Measurements from ENCODE around the gene MT2A. TPM values are rescaled to one million over a fixed set of nuclear protein-coding genes. Genes with fewer than 3 reads are reported as not detected.

The MT2A gene
- total and polyA plus RNA-seq, 2 of the 4 experiments (the other 2 are of a cell fraction) = 25.5 to 621 TPM

DNA sequence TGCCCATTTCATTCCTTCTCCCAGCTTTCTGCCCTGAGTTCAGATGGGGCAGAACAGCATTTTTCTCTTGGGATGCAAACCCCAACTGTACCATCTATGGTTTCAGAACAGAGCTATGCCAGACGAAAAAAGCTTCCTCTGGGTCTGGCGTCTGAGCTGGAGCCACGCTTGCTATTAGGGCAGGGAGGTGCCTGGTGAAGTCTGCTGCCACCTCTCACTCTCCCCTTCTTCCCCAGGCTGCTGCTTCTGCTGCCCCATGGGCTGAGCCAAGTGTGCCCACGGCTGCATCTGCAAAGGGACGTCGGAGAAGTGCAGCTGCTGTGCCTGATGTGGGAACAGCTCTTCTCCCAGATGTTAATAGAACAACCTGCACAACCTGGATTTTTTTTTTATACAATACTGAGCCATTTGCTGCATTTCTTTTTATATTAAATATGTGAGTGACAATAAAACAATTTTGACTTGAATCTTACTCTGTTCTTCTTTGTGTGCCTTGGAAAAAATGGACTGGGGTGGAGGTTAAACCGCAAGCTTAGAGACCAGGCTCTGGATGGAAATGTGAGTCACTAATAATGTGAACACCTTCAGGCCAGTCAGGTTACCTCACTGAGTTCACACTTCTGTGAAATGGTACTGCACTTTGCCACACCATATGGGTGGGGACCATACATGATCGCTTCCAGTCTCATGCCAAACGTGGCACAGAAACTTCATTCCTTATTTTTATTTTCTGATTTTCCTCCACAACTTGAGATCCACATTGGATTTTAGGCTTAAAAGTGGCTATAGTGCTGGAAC is 28.4 kb downstream of the MT2A start:
- H3K18ac ChIP-seq (ENCODE audit: low read depth, low read length) = no peak overlapping the region
- H3K9ac ChIP-seq (ENCODE audit: low read depth, low read length) = no peak overlapping the region
- H3K4me1 ChIP-seq (ENCODE audit: control insufficient read depth, insufficient read depth, low read length) = no peaks in the 10 kb centered on the region; the same call in 1 of the 2 replicates
- no peaks in the 10 kb centered on the region for H3K36me3 ChIP-seq (ENCODE audit: control insufficient read depth, insufficient read depth, low read length)
- H2BK20ac ChIP-seq (ENCODE audit: low read depth, low read length) = no peak overlapping the region
- H4K91ac ChIP-seq (ENCODE audit: insufficient read depth, low read depth, low read length) = no peak overlapping the region
- H3K27ac ChIP-seq (ENCODE audit: insufficient read depth, low read length) = no peak overlapping the region
- H3K79me1 ChIP-seq (ENCODE audit: low read depth in 1 of 2, low read length in 2 of 2) = no peaks in the 10 kb centered on the region
- H3K14ac ChIP-seq (replicated peaks; ENCODE audit: low read depth, low read length) = no peak overlapping the region
- no peak overlapping the region for H2BK120ac ChIP-seq (ENCODE audit: low read depth, low read length)
- no peak overlapping the region for H2BK15ac ChIP-seq (ENCODE audit: low read depth, low read length)
- ChIA-PET CTCF (no interaction called here), POLR2A (ENCODE audit: unreplicated experiment) (no interaction called here)
- intact Hi-C loops (cut with micrococcal nuclease) = no loop called here
- H3K9me3 ChIP-seq (ENCODE audit: control insufficient read depth, insufficient read depth, low read length) = peaks cover 2% of the 10 kb centered on the region; the same call in 1 of the 2 replicates
- H3K56ac ChIP-seq (ENCODE audit: extremely low read depth, insufficient read depth, low read length) = no peak overlapping the region
- DNase-seq (no peak), ATAC-seq (ENCODE audit: low read depth) (no peak)
- no peak overlapping the region for H4K5ac ChIP-seq (ENCODE audit: low read depth, low read length)
- no peaks in the 10 kb centered on the region for H3K9me1 ChIP-seq (ENCODE audit: insufficient read depth, low read length)
- dilution Hi-C loops (cut with HindIII; ENCODE audit: low sequenced_read_pairs, unreplicated experiment) = no loop called here
- no peak overlapping the region for H3K4me3 ChIP-seq (ENCODE audit: insufficient read depth, low read depth, low read length)
- H3K4me2 ChIP-seq (ENCODE audit: low read depth, low read length) = no peak overlapping the region
- in situ Hi-C loops (cut with MboI; ENCODE audit: low sequenced_read_pairs) = no loop called here
- peaks cover 89% of the 10 kb centered on the region for H3K27me3 ChIP-seq (ENCODE audit: control insufficient read depth, insufficient read depth, low read length)
- H4K20me1 ChIP-seq (ENCODE audit: insufficient read depth, low read length) = no peaks in the 10 kb centered on the region
- no peak overlapping the region for H2BK5ac ChIP-seq (ENCODE audit: low read depth, low read length, poor library complexity, severe bottlenecking)
- no peak overlapping the region for H2AFZ ChIP-seq (replicated peaks; ENCODE audit: low read length, poor library complexity)
- WGBS, 2 experiments (ENCODE audit: extremely low coverage in 2 of 2, insufficient read length in 1 of 2) = no CpG with 5 or more reads among the region's 9 CpGs
- no peak overlapping the region for H2AK9ac ChIP-seq (replicated peaks; ENCODE audit: low read depth, low read length, poor library complexity)
- TF ChIP-seq NFE2L2 (IDR thresholded peaks at IDR 0.05; ENCODE audit: low read depth, low read length) = no peak
- TF ChIP-seq, protein P1, sequence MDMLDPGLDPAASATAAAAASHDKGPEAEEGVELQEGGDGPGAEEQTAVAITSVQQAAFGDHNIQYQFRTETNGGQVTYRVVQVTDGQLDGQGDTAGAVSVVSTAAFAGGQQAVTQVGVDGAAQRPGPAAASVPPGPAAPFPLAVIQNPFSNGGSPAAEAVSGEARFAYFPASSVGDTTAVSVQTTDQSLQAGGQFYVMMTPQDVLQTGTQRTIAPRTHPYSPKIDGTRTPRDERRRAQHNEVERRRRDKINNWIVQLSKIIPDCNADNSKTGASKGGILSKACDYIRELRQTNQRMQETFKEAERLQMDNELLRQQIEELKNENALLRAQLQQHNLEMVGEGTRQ (IDR thresholded peaks at IDR 0.05; ENCODE audit: low read depth, low read length) = no peak
- TF ChIP-seq, protein P2, sequence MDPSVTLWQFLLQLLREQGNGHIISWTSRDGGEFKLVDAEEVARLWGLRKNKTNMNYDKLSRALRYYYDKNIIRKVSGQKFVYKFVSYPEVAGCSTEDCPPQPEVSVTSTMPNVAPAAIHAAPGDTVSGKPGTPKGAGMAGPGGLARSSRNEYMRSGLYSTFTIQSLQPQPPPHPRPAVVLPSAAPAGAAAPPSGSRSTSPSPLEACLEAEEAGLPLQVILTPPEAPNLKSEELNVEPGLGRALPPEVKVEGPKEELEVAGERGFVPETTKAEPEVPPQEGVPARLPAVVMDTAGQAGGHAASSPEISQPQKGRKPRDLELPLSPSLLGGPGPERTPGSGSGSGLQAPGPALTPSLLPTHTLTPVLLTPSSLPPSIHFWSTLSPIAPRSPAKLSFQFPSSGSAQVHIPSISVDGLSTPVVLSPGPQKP (IDR thresholded peaks at IDR 0.05; ENCODE audit: borderline replicate concordance, low read depth, low read length) = no peak
- no peak for TF ChIP-seq RAD21 (IDR thresholded peaks at IDR 0.05; ENCODE audit: low read length)
- TF ChIP-seq POLR2A (IDR thresholded peaks at IDR 0.05; ENCODE audit: low read depth, low read length) = no peak
- no peak for TF ChIP-seq CEBPB (IDR thresholded peaks at IDR 0.05; ENCODE audit: low read depth, low read length)
- no peak for TF ChIP-seq MAZ (IDR thresholded peaks at IDR 0.05; ENCODE audit: borderline replicate concordance, low read depth, low read length)
- TF ChIP-seq RFX5 (IDR thresholded peaks at IDR 0.05; ENCODE audit: low read depth, low read length) = no peak
- TF ChIP-seq MXI1 (IDR thresholded peaks at IDR 0.05; ENCODE audit: borderline replicate concordance, low read depth, low read length) = no peak
- TF ChIP-seq BHLHE40 (IDR thresholded peaks at IDR 0.05; ENCODE audit: low read depth, low read length) = no peak
- TF ChIP-seq FOS (IDR thresholded peaks at IDR 0.05; ENCODE audit: low read depth, low read length) = no peak
- no peak for TF ChIP-seq MAFK (IDR thresholded peaks at IDR 0.05; ENCODE audit: low read depth, low read length)
- no peak for TF ChIP-seq CHD1 (IDR thresholded peaks at IDR 0.05; ENCODE audit: low read depth, low read length)
- TF ChIP-seq RCOR1 (IDR thresholded peaks at IDR 0.05; ENCODE audit: insufficient replicate concordance, low read length) = no peak
- TF ChIP-seq, protein P3, sequence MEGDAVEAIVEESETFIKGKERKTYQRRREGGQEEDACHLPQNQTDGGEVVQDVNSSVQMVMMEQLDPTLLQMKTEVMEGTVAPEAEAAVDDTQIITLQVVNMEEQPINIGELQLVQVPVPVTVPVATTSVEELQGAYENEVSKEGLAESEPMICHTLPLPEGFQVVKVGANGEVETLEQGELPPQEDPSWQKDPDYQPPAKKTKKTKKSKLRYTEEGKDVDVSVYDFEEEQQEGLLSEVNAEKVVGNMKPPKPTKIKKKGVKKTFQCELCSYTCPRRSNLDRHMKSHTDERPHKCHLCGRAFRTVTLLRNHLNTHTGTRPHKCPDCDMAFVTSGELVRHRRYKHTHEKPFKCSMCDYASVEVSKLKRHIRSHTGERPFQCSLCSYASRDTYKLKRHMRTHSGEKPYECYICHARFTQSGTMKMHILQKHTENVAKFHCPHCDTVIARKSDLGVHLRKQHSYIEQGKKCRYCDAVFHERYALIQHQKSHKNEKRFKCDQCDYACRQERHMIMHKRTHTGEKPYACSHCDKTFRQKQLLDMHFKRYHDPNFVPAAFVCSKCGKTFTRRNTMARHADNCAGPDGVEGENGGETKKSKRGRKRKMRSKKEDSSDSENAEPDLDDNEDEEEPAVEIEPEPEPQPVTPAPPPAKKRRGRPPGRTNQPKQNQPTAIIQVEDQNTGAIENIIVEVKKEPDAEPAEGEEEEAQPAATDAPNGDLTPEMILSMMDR (conservative IDR thresholded peaks at IDR 0.05; ENCODE audit: low read depth, low read length) = no peak
- TF ChIP-seq SMC3 (IDR thresholded peaks at IDR 0.05; ENCODE audit: low read depth, low read length) = no peak
- no peak overlapping the region for H2AK5ac ChIP-seq (ENCODE audit: low read depth, low read length)
- no peak overlapping the region for H3K4ac ChIP-seq (ENCODE audit: low read depth, low read length)
- no peak overlapping the region for H4K8ac ChIP-seq (ENCODE audit: low read depth in 2 of 2, low read length in 2 of 2)
- BruUV-seq (replicated peaks) = no TSS peak
- H3K23ac ChIP-seq (ENCODE audit: low read depth, low read length) = no peak overlapping the region
